ENCODE data around the gene SLC22A4.
A peak's percentile ranks its signal among the peaks of the same experiment; 100 is the strongest.

SLC22A4 gene

DNA sequence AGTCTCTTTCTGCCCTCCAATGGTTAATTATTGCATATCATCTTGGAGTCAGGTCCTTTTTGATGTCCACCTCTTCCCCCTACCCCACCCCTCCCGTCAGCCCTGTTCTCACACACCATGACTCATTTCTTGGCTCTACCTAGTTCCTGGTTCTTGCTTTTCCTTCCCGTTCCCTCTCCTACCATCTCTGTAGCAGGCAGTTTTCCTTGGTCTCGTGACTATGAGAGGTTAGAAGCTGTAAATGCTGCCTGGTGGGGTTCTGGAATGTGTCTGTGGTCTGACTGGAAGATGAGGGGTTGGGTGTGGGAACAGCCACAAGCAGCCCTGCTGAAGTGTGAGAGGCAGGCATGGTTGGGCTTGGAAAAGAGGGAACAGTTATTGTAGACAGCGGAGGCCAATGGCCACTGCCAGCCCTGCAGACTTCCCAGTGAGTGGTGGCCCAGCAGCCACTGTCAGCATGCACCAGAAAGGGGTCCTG, 93.5 kb downstream of the SLC22A4 start:
- H3K27me3 ChIP-seq (replicated peaks in 2 of 5; ENCODE audit: control insufficient read depth in 4 of 5, insufficient read depth in 5 of 5, low read length in 4 of 5): no peaks in the 10 kb centered on the region
- ChIA-PET POLR2A (interaction anchor here (1.0 to 1.3 kb wide), 2 partner anchors 27 to 93 kb away, joined by 3 to 4 read pairs; no protein-coding TSS in a partner anchor), CTCF (interaction anchor here (1.0 to 16.7 kb wide), 21 partner anchors 9 to 367 kb away, joined by 3 to 375 read pairs (median 5); partner anchors contain the start of gene SLC22A4)
- 58% methylated on average over 2 of the region's 4 CpGs for WGBS (ENCODE audit: insufficient coverage)
- peak; percentile 61 to 69 (median 66) for DNase-seq
- peaks cover 0 to 6% (median 0%) of the 10 kb centered on the region in 4 experiments for H3K36me3 ChIP-seq (ENCODE audit: control insufficient read depth in 4 of 4, insufficient read depth in 4 of 4, low read length in 3 of 4)
- H3K4me1 ChIP-seq (ENCODE audit: control extremely low read depth in 1 of 4, control insufficient read depth in 4 of 4, insufficient read depth in 4 of 4, low read length in 3 of 4): peaks cover 0 to 50% (median 31%) of the 10 kb centered on the region in 4 experiments
- no peaks in the 10 kb centered on the region for H3K9me3 ChIP-seq (ENCODE audit: control extremely low read depth in 1 of 5, control insufficient read depth in 4 of 5, insufficient read depth in 2 of 5, low read depth in 1 of 5, low read length in 4 of 5)
- peak overlapping the region in 1 of 2 experiments; percentile 63 for H3K27ac ChIP-seq (ENCODE audit: insufficient read depth in 1 of 2, low read depth in 1 of 2, low read length in 2 of 2, poor library complexity in 1 of 2, severe bottlenecking in 2 of 2)
- peak overlapping the region in 2 of 7 experiments; percentile 1 to 21 for H3K4me3 ChIP-seq (ENCODE audit: control insufficient read depth in 1 of 7, extremely low read depth in 1 of 7, insufficient read depth in 4 of 7, low read depth in 2 of 7, low read length in 6 of 7)

DNA sequence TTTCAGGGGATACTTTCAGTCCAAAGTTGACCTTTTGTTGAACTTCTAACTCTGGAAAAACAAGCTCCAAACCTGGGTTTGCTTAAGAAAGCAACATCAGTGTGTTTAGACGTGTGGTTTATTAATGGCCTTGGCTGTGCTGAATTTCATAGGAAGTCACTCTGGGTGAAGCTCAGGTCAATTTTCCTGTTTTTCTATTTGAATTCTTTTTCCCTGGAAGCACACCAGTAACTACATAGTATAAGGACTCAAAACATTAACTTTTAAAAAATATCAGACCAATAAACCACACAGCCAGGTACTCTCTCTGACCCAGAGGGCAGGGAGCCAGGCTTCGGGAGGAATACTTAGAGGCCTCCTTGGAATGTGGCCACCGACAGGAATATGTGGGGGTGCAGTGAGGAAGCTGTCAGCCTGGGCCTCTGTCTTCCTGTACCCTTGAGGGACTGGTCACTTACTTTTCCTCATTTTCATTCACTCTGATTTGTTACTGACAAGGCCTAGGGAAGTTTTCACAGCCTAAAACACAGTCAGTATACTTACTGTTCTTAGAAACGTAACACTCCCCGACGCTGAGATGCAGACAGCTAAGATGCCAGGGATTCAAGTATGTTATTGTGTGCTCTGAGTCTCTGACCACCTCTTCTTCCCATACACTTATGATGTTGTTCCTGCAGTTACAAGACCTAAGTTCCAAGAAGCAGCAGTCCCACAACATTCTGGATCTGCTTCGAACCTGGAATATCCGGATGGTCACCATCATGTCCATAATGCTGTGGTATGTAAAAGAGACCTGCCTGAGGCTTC, 94.3 kb downstream of the SLC22A4 start:
- H3K27me3 ChIP-seq (replicated peaks in 2 of 5; ENCODE audit: control insufficient read depth in 4 of 5, insufficient read depth in 5 of 5, low read length in 4 of 5): no peaks in the 10 kb centered on the region
- WGBS (ENCODE audit: insufficient coverage): 52% methylated on average over 5 of the region's 8 CpGs
- H3K4me3 ChIP-seq (ENCODE audit: control insufficient read depth in 1 of 7, extremely low read depth in 1 of 7, insufficient read depth in 4 of 7, low read depth in 2 of 7, low read length in 6 of 7): no peak overlapping the region
- no peaks in the 10 kb centered on the region for H3K9me3 ChIP-seq (ENCODE audit: control extremely low read depth in 1 of 5, control insufficient read depth in 4 of 5, insufficient read depth in 2 of 5, low read depth in 1 of 5, low read length in 4 of 5)
- peaks cover 0 to 14% (median 3%) of the 10 kb centered on the region in 4 experiments for H3K36me3 ChIP-seq (ENCODE audit: control insufficient read depth in 4 of 4, insufficient read depth in 4 of 4, low read length in 3 of 4)
- H3K27ac ChIP-seq (ENCODE audit: insufficient read depth in 1 of 2, low read depth in 1 of 2, low read length in 2 of 2, poor library complexity in 1 of 2, severe bottlenecking in 2 of 2): no peak overlapping the region
- H3K4me1 ChIP-seq (ENCODE audit: control extremely low read depth in 1 of 4, control insufficient read depth in 4 of 4, insufficient read depth in 4 of 4, low read length in 3 of 4): peaks cover 0 to 50% (median 31%) of the 10 kb centered on the region in 4 experiments
- no peak for DNase-seq
- ChIA-PET POLR2A (interaction anchor here (1.0 to 1.5 kb wide), 4 partner anchors 26 to 92 kb away, joined by 3 to 4 read pairs (median 4); no protein-coding TSS in a partner anchor), CTCF (interaction anchor here (0.6 to 16.7 kb wide), 19 partner anchors 10 to 367 kb away, joined by 3 to 375 read pairs (median 4); no protein-coding TSS in a partner anchor)

DNA sequence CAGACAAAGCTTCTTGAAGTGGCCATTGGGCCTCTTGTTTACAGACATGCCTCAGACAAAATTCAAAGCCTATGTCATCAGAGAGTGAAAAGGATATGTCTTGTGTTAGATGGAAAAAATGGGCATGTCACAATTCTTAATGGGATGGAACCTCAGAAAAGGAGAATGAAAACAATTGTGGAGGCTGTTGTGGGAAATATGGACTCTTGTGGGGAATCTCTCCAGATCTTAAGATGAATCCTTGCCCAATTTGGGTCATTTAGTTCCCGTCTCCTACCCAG, 94.8 kb downstream of the SLC22A4 start:
- Histone ChIP-seq H3K36me3 (ENCODE audit: control insufficient read depth in 4 of 4, insufficient read depth in 4 of 4, low read length in 3 of 4) (peaks cover 0 to 19% (median 7%) of the 10 kb centered on the region in 4 experiments), H3K4me1 (ENCODE audit: control extremely low read depth in 1 of 4, control insufficient read depth in 4 of 4, insufficient read depth in 4 of 4, low read length in 3 of 4) (peaks cover 0 to 48% (median 31%) of the 10 kb centered on the region in 4 experiments), H3K4me3 (ENCODE audit: control insufficient read depth in 1 of 7, extremely low read depth in 1 of 7, insufficient read depth in 4 of 7, low read depth in 2 of 7, low read length in 6 of 7) (no peak overlapping the region), H3K27ac (ENCODE audit: insufficient read depth in 1 of 2, low read depth in 1 of 2, low read length in 2 of 2, poor library complexity in 1 of 2, severe bottlenecking in 2 of 2) (no peak overlapping the region), H3K27me3 (replicated peaks in 2 of 5; ENCODE audit: control insufficient read depth in 4 of 5, insufficient read depth in 5 of 5, low read length in 4 of 5) (no peaks in the 10 kb centered on the region), H3K9me3 (ENCODE audit: control extremely low read depth in 1 of 5, control insufficient read depth in 4 of 5, insufficient read depth in 2 of 5, low read depth in 1 of 5, low read length in 4 of 5) (no peaks in the 10 kb centered on the region)
- WGBS (ENCODE audit: insufficient coverage): no CpG with 5 or more reads among the region's 1 CpG
- no peak for DNase-seq
- ChIA-PET POLR2A (interaction anchor here (1.3 to 1.5 kb wide), 3 partner anchors 68 to 92 kb away, joined by 3 to 4 read pairs (median 3); no protein-coding TSS in a partner anchor), CTCF (interaction anchor here (1.3 to 16.7 kb wide), 9 partner anchors 11 to 138 kb away, joined by 3 to 375 read pairs (median 11); no protein-coding TSS in a partner anchor)

DNA sequence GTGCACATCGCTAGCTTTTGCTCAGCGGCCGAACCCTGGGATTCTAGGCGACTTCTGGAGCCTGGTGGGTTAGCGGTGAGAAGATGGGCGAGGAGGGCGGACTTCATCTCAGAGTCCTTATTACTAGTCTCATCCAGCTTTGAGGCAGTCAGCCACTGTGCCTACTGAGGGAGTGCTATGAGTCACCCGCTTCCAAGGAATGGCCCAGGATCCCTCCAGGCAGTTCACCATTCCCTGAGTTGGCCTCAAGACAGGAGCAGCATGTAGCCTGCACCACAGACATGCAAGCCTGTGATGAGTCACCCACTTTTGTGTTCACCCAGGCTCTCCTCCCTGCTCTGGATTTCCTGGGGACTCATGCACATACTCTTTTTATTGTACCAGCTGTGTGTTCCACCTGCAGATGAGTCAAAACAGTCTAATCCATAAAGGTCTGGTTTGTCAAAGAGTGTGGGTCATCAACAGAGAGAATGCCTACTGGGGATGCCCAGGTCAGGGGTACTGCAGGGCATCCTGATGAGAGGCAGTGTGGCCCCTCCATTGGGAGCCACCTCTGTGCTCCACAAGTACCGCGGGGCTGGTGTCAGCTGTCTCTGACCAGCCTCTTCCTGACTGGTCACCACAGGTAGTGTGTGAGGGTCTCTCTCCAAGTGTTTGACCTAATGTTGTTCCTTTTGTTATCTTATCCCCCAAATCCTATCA, 95.5 kb downstream of the SLC22A4 start:
- Histone ChIP-seq H3K27me3 (replicated peaks in 2 of 5; ENCODE audit: control insufficient read depth in 4 of 5, insufficient read depth in 5 of 5, low read length in 4 of 5) (no peaks in the 10 kb centered on the region), H3K27ac (ENCODE audit: insufficient read depth in 1 of 2, low read depth in 1 of 2, low read length in 2 of 2, poor library complexity in 1 of 2, severe bottlenecking in 2 of 2) (no peak overlapping the region), H3K36me3 (ENCODE audit: control insufficient read depth in 4 of 4, insufficient read depth in 4 of 4, low read length in 3 of 4) (peaks cover 0 to 24% (median 11%) of the 10 kb centered on the region in 4 experiments), H3K4me3 (ENCODE audit: control insufficient read depth in 1 of 7, extremely low read depth in 1 of 7, insufficient read depth in 4 of 7, low read depth in 2 of 7, low read length in 6 of 7) (no peak overlapping the region), H3K4me1 (ENCODE audit: control extremely low read depth in 1 of 4, control insufficient read depth in 4 of 4, insufficient read depth in 4 of 4, low read length in 3 of 4) (peaks cover 0 to 43% (median 31%) of the 10 kb centered on the region in 4 experiments), H3K9me3 (ENCODE audit: control extremely low read depth in 1 of 5, control insufficient read depth in 4 of 5, insufficient read depth in 2 of 5, low read depth in 1 of 5, low read length in 4 of 5) (no peaks in the 10 kb centered on the region)
- ChIA-PET CTCF (interaction anchor here (0.8 to 16.7 kb wide), 9 partner anchors 17 to 110 kb away, joined by 3 to 375 read pairs (median 4); no protein-coding TSS in a partner anchor), POLR2A (interaction anchor here (1.3 to 1.5 kb wide), 2 partner anchors 67 to 87 kb away, joined by 3 to 4 read pairs; no protein-coding TSS in a partner anchor)
- DNase-seq: peak in 1 of 3 donors; percentile 15
- WGBS (ENCODE audit: insufficient coverage): 99% methylated on average over 10 of the region's 10 CpGs

DNA sequence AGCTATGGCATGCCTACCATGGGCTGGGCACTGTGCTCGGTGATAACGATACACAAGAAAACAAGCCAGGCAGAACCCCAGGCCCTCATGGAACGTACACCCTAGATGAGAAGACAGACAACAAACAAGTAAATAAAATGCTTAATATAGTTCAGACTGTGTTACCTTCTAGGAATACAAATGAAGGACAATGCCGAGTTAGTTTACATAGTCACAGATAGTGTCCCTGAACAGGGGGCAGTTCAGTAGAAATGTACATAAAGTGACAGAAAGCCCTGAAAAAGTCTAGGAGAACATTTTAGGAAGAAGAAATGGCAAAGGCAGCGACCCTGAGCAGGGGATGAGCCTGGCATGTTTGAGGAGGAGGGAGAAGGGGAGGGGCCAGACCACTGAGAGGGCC, 97.1 kb downstream of the SLC22A4 start:
- peaks cover 0 to 38% (median 11%) of the 10 kb centered on the region in 4 experiments for H3K36me3 ChIP-seq (ENCODE audit: control insufficient read depth in 4 of 4, insufficient read depth in 4 of 4, low read length in 3 of 4)
- POLR2A ChIA-PET: no interaction called here
- 100% methylated on average over 4 of the region's 5 CpGs for WGBS (ENCODE audit: insufficient coverage)
- H3K27me3 ChIP-seq (replicated peaks in 2 of 5; ENCODE audit: control insufficient read depth in 4 of 5, insufficient read depth in 5 of 5, low read length in 4 of 5): no peaks in the 10 kb centered on the region
- CTCF ChIA-PET: interaction anchor here (1.3 to 16.7 kb wide), 7 partner anchors 10 to 108 kb away, joined by 3 to 375 read pairs (median 5); no protein-coding TSS in a partner anchor
- H3K4me3 ChIP-seq (ENCODE audit: control insufficient read depth in 1 of 7, extremely low read depth in 1 of 7, insufficient read depth in 4 of 7, low read depth in 2 of 7, low read length in 6 of 7): no peak overlapping the region
- no peak for DNase-seq
- no peak overlapping the region for H3K27ac ChIP-seq (ENCODE audit: insufficient read depth in 1 of 2, low read depth in 1 of 2, low read length in 2 of 2, poor library complexity in 1 of 2, severe bottlenecking in 2 of 2)
- H3K9me3 ChIP-seq (ENCODE audit: control extremely low read depth in 1 of 5, control insufficient read depth in 4 of 5, insufficient read depth in 2 of 5, low read depth in 1 of 5, low read length in 4 of 5): no peaks in the 10 kb centered on the region
- peaks cover 0 to 29% (median 21%) of the 10 kb centered on the region in 4 experiments for H3K4me1 ChIP-seq (ENCODE audit: control extremely low read depth in 1 of 4, control insufficient read depth in 4 of 4, insufficient read depth in 4 of 4, low read length in 3 of 4)

DNA sequence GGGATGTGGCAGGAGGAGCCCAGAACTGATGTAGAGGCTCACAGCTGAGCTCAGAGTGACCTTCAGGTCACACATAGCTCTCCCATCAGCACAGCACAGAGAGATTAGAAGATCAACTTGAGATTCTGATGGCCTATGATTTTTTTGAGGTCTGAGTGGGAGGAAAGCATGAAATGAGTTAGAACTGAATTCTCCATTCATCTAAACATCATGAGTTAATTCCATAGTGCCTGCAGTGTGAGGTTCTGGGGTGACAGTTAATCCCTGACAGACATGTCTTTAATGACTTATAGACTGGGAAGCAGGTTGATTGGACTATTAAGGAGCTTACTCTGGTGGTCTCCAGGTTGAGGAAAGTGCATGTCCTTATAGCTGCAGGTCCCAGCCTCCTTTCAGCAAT, 97.7 kb downstream of the SLC22A4 start:
- CTCF ChIA-PET: interaction anchor here (1.0 to 16.7 kb wide), 6 partner anchors 11 to 215 kb away, joined by 3 to 375 read pairs (median 5); no protein-coding TSS in a partner anchor
- Histone ChIP-seq H3K27me3 (replicated peaks in 2 of 5; ENCODE audit: control insufficient read depth in 4 of 5, insufficient read depth in 5 of 5, low read length in 4 of 5) (no peaks in the 10 kb centered on the region), H3K27ac (ENCODE audit: insufficient read depth in 1 of 2, low read depth in 1 of 2, low read length in 2 of 2, poor library complexity in 1 of 2, severe bottlenecking in 2 of 2) (no peak overlapping the region), H3K9me3 (ENCODE audit: control extremely low read depth in 1 of 5, control insufficient read depth in 4 of 5, insufficient read depth in 2 of 5, low read depth in 1 of 5, low read length in 4 of 5) (no peaks in the 10 kb centered on the region), H3K36me3 (ENCODE audit: control insufficient read depth in 4 of 4, insufficient read depth in 4 of 4, low read length in 3 of 4) (peaks cover 0 to 40% (median 12%) of the 10 kb centered on the region in 4 experiments), H3K4me1 (ENCODE audit: control extremely low read depth in 1 of 4, control insufficient read depth in 4 of 4, insufficient read depth in 4 of 4, low read length in 3 of 4) (peaks cover 0 to 23% (median 16%) of the 10 kb centered on the region in 4 experiments), H3K4me3 (ENCODE audit: control insufficient read depth in 1 of 7, extremely low read depth in 1 of 7, insufficient read depth in 4 of 7, low read depth in 2 of 7, low read length in 6 of 7) (no peak overlapping the region)
- DNase-seq: no peak
- POLR2A ChIA-PET: no interaction called here

All from common myeloid progenitor, CD34-positive (primary cell).